GM21390 (cell line): ENCODE data around the gene CHCHD1.
"Not testable (repeated sequence)": the region's sequence is repeated elsewhere in the genome, so short reads cannot be mapped to it uniquely, and the experiment has no call there.

ENCODE experiments used
- ATAC-seq: cut with Tn5 transposase; IDR thresholded peaks from one replicate; pipeline ENCODE4 v1.9.1; 2021; ENCODE audit not compliant: unreplicated experiment

CHCHD1 gene

GRCh38 chr10:73768881-73769280 is 13.0 kb upstream of the CHCHD1 start:
- ATAC-seq, result no peak

DNA sequence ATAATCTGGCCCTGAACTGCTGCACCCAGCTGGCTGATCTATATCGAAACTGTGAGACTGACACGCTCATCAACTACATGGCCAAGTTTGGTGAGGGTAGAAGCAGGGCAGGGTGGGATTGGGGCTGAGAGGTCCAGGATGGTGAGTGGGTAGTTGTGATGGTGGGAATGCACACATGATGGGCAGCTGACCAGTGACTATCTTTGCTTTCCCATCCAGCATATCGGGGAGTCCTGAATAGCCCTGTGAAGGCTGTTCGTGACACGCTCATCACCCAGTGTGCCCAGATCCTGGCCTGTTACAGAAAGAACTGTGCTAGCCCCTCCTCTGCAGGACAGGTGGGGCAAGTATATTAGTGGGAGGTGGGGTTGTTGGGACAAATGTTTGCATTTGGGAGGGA is 12.5 kb upstream of the CHCHD1 start:
- no peak for ATAC-seq

DNA sequence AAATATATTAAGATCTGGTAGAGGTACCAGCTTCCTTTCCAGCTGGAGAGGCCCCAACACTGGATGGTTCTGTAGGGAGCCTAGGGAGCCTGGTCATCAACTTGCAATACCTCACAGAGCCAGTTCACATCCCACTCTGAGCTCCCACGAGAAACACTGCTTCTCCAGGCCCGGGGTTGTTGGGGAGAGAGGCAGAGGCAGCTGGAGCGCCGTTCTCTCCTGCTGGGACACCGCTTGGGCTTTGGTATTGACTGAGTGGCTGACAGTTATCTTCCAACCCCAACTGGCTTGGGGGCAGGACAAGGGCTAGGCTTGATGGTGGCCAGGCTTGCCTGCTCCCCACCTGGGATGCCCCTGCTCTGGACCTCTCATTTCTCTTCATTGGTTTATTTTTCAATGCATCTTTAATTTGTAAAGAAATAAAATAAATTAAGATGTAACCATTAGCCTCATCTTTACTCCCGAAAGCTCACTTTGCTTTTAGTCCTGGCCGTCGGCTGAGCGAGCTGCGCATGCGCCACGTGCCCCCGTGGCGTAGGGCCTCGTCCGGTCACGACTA is 10.0 kb upstream of the CHCHD1 start:
- ATAC-seq, result peak; percentile 35

GRCh38 chr10:73772281-73773151 is 9.3 kb upstream of the CHCHD1 start:
- peak; percentile 59 for ATAC-seq

GRCh38 chr10:73773152-73773879 is 8.5 kb upstream of the CHCHD1 start:
- no peak for ATAC-seq

- no peak for ATAC-seq
Observed at GRCh38 chr10:73774637-73775036, 7.2 kb upstream of the CHCHD1 start.

- no peak for ATAC-seq
Observed at GRCh38 chr10:73779018-73779417, 2.8 kb upstream of the CHCHD1 start.

DNA sequence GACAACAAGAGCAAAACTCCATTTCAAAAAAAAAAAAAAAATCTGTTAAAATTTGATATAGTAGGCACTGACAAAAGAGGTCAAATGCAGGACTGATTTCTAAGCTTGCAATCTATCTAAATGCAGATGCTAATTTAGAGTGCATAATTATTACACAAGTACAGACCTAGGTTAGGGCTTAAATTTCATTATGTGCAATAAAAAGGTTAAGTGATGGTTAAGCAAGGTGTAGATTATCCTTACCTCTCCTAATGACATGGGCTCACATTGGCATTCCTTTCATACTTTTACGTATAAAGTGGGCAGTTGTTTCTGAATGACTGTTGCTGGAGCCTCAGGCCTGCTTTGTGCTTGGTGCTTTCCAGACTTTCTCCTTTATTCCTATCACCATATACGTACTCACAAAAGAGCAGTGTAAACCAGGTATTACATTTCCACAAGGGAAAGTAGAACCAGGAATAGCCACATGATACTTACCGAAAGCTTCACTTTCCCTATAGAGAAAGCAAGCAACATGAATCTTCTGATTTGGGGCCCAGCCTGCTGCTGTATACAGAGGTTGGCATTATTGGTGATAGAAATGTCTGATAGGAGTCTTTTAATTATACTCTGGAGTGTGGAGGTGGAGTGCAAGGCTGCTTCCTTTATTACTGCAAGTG is 2.2 kb upstream of the CHCHD1 start:
- no peak for ATAC-seq

DNA sequence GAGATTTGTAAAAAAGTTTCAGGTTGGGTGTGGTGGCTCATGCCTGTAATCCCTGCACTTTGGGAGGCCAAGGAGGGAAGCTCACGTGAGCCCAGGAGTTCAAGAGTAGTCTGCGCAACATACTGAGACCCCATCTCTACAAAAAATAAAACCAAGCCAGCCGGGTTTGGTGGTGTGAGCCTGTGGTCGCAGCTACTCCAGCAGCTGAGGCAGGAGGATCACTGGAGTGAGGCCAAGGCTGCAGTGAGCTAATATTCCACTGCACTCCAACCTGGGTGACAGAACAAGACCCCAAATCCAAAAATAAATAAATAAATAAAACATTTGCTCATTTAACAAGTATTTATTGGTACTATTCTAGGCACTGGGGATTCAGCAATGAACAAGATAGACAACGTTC is 1.5 kb upstream of the CHCHD1 start:
- ATAC-seq, result no peak

DNA sequence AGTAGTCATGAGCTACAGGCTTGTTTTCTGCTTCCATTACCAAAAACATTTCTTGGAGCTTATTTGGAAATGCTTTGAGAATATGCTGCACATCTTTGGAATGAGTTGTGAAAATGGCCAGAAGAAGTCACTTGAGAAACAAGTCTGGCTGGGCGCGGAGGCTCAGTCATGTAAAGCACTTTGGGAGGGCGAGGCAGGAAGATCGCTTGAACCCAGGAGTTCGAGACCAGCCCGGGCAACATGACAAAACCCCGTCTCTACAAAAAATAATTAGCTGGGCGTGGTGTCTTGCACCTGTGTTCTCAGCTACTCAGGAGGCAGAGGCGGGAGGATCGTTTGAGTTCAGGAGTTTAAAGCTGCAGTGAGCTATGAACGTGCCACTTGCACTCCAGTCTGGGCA is 882 bp upstream of the CHCHD1 start:
- ATAC-seq, result no peak

GRCh38 chr10:73781548-73781878 is 335 bp upstream of the CHCHD1 start:
- ATAC-seq, result no peak

DNA sequence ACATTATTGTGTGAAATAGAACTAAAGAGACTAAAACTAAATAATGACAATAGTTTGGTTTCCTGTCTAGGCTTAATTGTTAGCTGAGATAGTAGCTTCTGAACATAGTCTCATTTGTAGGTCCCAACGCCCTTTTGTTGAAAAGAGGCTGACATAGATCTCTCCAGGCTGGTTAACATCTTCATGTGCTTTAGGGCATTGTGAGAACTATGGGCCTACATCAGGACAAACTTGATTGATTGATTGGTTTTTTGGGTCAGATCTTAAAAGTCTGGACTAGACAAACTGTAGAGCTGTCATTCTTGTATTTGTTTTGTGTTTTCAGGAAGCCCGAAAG is 869 bp downstream of the CHCHD1 start:
- ATAC-seq, result no peak

- ATAC-seq, result peak; percentile 70
Observed at GRCh38 chr10:73785211-73785720, 3.4 kb downstream of the CHCHD1 start, which contains the start of gene ZSWIM8. Gene ZSWIM8 (plus strand): TSS chr10:73785606. CDS start chr10:73785879, 273 bp downstream.

DNA sequence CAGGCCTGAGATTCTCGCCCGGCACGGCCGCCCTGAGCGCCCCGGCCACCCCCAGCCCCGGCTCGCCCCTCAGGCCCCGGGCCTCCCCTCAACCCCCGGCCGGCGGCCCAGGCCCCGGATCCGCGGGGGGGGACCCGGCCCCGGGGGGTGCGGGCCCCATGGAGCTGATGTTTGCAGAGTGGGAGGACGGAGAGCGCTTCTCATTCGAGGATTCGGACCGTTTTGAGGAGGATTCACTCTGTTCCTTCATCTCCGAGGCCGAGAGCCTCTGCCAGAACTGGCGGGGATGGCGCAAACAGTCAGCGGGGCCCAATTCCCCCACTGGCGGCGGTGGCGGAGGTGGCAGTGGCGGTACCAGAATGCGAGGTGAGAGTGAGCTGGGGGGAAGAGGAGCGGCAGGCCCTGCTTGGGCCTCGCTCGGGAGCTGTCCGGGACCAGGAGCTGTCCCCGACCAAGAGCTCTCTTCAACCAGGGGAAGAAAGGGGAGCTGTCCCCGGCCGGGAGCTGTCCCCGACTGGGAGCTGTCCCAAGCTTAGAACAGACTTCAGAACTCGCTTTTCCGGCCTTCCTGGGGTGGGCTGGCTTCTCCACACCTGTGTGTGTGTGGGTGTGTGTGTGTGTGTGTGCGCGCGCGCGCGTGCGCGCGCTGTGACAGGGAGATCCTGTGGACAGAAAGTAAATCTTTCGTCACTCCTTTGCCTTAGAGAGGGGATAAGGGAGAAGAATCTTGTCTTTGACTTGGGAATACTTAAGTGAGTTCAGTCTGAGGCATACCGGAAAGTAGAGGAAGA is 4.1 kb downstream of the CHCHD1 start:
- no peak for ATAC-seq

GRCh38 chr10:73786512-73786885 is 4.7 kb downstream of the CHCHD1 start:
- ATAC-seq, result no peak

GRCh38 chr10:73787031-73787800 is 5.4 kb downstream of the CHCHD1 start:
- not testable (repeated sequence) for ATAC-seq

- ATAC-seq, result no peak
Observed at GRCh38 chr10:73788864-73789658, 7.2 kb downstream of the CHCHD1 start.

- no peak for ATAC-seq
Observed at GRCh38 chr10:73789659-73790055, 7.8 kb downstream of the CHCHD1 start.
